ENCODE measurements around the gene EIF4H. TPM values are rescaled to one million over a fixed set of nuclear protein-coding genes. Genes with fewer than 3 reads are reported as not detected.

Gene EIF4H
- total and polyA plus RNA-seq, 2 experiments from 2014 or later, result 183 to 309 TPM

DNA sequence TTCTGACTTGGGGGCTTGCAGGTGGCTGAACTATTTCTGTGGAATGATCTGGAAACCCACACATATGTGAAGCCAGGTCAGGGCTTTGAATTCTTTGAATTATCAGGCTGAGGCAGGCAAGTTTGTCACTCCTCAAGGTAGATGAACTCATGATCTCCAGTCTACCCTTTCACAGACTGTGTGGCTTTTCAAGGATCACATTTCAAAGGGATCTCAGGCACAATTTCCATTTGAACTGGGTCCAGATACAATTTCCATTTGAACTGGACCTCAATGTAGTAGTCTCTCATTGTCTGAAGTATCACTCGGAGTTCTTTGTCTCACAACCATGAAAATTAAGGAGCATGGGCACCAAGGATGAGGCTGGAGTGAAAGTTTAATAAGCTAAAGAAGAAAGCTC is 25.7 kb upstream of the EIF4H start:
- H3K4me3 Mint-ChIP-seq, result no peak overlapping the region
- H3K4me2 ChIP-seq, result no peak overlapping the region
- H3K9me3 Mint-ChIP-seq, result peaks cover 40% of the 10 kb centered on the region
- no peaks in the 10 kb centered on the region for H3K79me2 ChIP-seq (replicated peaks; ENCODE audit: insufficient read depth)
- TF ChIP-seq NANOG (IDR thresholded peaks at IDR 0.05; ENCODE audit: borderline replicate concordance), result no peak
- no peak for TF ChIP-seq EZH2 (IDR thresholded peaks at IDR 0.05; ENCODE audit: low read depth, unreplicated experiment)
- TF ChIP-seq CREB1 (CRISPR knock-in tag; IDR thresholded peaks at IDR 0.05; ENCODE audit: low read depth), result no peak
- no peak for TF ChIP-seq POLR2AphosphoS5 (IDR thresholded peaks at IDR 0.05; ENCODE audit: low read depth)
- no peak for TF ChIP-seq ZNF331 (CRISPR knock-in tag; IDR thresholded peaks at IDR 0.05; ENCODE audit: low read depth)
- no peak for TF ChIP-seq STAT1 (IDR thresholded peaks at IDR 0.05; ENCODE audit: unreplicated experiment)
- TF ChIP-seq, protein P1, sequence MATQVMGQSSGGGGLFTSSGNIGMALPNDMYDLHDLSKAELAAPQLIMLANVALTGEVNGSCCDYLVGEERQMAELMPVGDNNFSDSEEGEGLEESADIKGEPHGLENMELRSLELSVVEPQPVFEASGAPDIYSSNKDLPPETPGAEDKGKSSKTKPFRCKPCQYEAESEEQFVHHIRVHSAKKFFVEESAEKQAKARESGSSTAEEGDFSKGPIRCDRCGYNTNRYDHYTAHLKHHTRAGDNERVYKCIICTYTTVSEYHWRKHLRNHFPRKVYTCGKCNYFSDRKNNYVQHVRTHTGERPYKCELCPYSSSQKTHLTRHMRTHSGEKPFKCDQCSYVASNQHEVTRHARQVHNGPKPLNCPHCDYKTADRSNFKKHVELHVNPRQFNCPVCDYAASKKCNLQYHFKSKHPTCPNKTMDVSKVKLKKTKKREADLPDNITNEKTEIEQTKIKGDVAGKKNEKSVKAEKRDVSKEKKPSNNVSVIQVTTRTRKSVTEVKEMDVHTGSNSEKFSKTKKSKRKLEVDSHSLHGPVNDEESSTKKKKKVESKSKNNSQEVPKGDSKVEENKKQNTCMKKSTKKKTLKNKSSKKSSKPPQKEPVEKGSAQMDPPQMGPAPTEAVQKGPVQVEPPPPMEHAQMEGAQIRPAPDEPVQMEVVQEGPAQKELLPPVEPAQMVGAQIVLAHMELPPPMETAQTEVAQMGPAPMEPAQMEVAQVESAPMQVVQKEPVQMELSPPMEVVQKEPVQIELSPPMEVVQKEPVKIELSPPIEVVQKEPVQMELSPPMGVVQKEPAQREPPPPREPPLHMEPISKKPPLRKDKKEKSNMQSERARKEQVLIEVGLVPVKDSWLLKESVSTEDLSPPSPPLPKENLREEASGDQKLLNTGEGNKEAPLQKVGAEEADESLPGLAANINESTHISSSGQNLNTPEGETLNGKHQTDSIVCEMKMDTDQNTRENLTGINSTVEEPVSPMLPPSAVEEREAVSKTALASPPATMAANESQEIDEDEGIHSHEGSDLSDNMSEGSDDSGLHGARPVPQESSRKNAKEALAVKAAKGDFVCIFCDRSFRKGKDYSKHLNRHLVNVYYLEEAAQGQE (IDR thresholded peaks at IDR 0.05; ENCODE audit: unreplicated experiment), result no peak
- no peak for TF ChIP-seq EZH2phosphoT487 (IDR thresholded peaks at IDR 0.05; ENCODE audit: unreplicated experiment)
- TF ChIP-seq, protein P2, sequence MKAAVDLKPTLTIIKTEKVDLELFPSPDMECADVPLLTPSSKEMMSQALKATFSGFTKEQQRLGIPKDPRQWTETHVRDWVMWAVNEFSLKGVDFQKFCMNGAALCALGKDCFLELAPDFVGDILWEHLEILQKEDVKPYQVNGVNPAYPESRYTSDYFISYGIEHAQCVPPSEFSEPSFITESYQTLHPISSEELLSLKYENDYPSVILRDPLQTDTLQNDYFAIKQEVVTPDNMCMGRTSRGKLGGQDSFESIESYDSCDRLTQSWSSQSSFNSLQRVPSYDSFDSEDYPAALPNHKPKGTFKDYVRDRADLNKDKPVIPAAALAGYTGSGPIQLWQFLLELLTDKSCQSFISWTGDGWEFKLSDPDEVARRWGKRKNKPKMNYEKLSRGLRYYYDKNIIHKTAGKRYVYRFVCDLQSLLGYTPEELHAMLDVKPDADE (IDR thresholded peaks at IDR 0.05), result no peak
- no peak for TF ChIP-seq ZNF114 (CRISPR knock-in tag; IDR thresholded peaks at IDR 0.05)
- H3K4me1 ChIP-seq (ENCODE audit: insufficient read depth), result no peaks in the 10 kb centered on the region
- H3K27ac Mint-ChIP-seq, result no peak overlapping the region
- H3K27me3 ChIP-seq (ENCODE audit: insufficient read depth), result no peaks in the 10 kb centered on the region
- H3K36me3 ChIP-seq (ENCODE audit: insufficient read depth), result no peaks in the 10 kb centered on the region; the same call in 1 of the 2 replicates
- ATAC-seq, result no peak
- H3K27me3 Mint-ChIP-seq (ENCODE audit: insufficient read depth, low read depth, poor library complexity), result peaks cover 8% of the 10 kb centered on the region
- no peaks in the 10 kb centered on the region for H3K9me2 ChIP-seq (ENCODE audit: insufficient read depth)
- H3K27ac ChIP-seq (ENCODE audit: low read depth), result no peak overlapping the region
- no peak overlapping the region for H2AFZ ChIP-seq
- no peak for DNase-seq (ENCODE audit: low spot score)
- no peak overlapping the region for H3K4me3 ChIP-seq
- peaks cover 21% of the 10 kb centered on the region for H3K36me3 Mint-ChIP-seq (ENCODE audit: low read depth)
- no peaks in the 10 kb centered on the region for H4K20me1 ChIP-seq (replicated peaks; ENCODE audit: insufficient read depth)
- H3K4me1 Mint-ChIP-seq, result no peaks in the 10 kb centered on the region
- H3F3A ChIP-seq (replicated peaks; ENCODE audit: low read depth), result no peaks in the 10 kb centered on the region

DNA sequence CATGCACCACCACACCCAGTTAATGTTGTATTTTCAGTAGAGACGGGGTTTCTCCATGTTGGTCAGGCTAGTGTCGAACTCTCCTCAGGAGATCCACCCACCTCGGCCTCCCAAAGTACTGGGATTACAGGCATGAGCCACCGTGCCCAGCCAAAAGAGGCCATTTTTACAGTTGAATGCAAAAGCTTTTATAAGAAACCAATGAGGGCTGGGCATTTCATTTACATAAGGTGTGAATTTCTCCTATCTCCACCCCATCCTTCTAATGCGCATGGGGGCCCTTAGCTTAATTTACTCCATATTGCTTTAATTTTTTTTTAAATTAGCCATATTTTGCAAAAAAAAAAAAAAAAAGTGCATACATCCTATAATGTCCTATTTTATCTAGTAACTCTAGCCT is 25.1 kb upstream of the EIF4H start:
- H4K20me1 ChIP-seq (replicated peaks; ENCODE audit: insufficient read depth), result no peaks in the 10 kb centered on the region
- DNase-seq (ENCODE audit: low spot score) (no peak), ATAC-seq (no peak)
- Mint-ChIP-seq H3K27me3 (ENCODE audit: insufficient read depth, low read depth, poor library complexity) (peaks cover 8% of the 10 kb centered on the region), H3K9me3 (peaks cover 38% of the 10 kb centered on the region), H3K4me3 (no peak overlapping the region), H3K4me1 (no peaks in the 10 kb centered on the region), H3K36me3 (ENCODE audit: low read depth) (peaks cover 21% of the 10 kb centered on the region), H3K27ac (no peak overlapping the region)
- H3K4me1 ChIP-seq (ENCODE audit: insufficient read depth), result no peaks in the 10 kb centered on the region
- H3K27me3 ChIP-seq (ENCODE audit: insufficient read depth), result no peaks in the 10 kb centered on the region
- no peak overlapping the region for H3K4me2 ChIP-seq
- no peaks in the 10 kb centered on the region for H3K9me2 ChIP-seq (ENCODE audit: insufficient read depth)
- no peak overlapping the region for H2AFZ ChIP-seq
- H3K4me3 ChIP-seq, result no peak overlapping the region
- H3K79me2 ChIP-seq (replicated peaks; ENCODE audit: insufficient read depth), result no peaks in the 10 kb centered on the region
- no peaks in the 10 kb centered on the region; the same call in 1 of the 2 replicates for H3K36me3 ChIP-seq (ENCODE audit: insufficient read depth)
- H3K27ac ChIP-seq (ENCODE audit: low read depth), result no peak overlapping the region
- no peaks in the 10 kb centered on the region for H3F3A ChIP-seq (replicated peaks; ENCODE audit: low read depth)
- no peak for TF ChIP-seq EZH2phosphoT487 (IDR thresholded peaks at IDR 0.05; ENCODE audit: unreplicated experiment)
- no peak for TF ChIP-seq EZH2 (IDR thresholded peaks at IDR 0.05; ENCODE audit: low read depth, unreplicated experiment)
- TF ChIP-seq ZNF331 (CRISPR knock-in tag; IDR thresholded peaks at IDR 0.05; ENCODE audit: low read depth), result no peak
- TF ChIP-seq JUNB (IDR thresholded peaks at IDR 0.05; ENCODE audit: unreplicated experiment), result no peak
- TF ChIP-seq, protein P2 (IDR thresholded peaks at IDR 0.05), result no peak
- no peak for TF ChIP-seq CTCF (conservative IDR thresholded peaks at IDR 0.05; ENCODE audit: low read depth in 2 of 2)
- no peak for TF ChIP-seq POLR2AphosphoS5 (IDR thresholded peaks at IDR 0.05; ENCODE audit: low read depth)

All from GM23338 (cell line).